HG03175 (cell line): ENCODE results near the gene IGSF9.

Source experiments
- ATAC-seq: cut with Tn5 transposase; IDR thresholded peaks from one replicate; pipeline ENCODE4 v1.9.1; 2021; ENCODE audit warnings: mild to moderate bottlenecking, moderate library complexity; ENCODE audit not compliant: unreplicated experiment

The IGSF9 gene

DNA sequence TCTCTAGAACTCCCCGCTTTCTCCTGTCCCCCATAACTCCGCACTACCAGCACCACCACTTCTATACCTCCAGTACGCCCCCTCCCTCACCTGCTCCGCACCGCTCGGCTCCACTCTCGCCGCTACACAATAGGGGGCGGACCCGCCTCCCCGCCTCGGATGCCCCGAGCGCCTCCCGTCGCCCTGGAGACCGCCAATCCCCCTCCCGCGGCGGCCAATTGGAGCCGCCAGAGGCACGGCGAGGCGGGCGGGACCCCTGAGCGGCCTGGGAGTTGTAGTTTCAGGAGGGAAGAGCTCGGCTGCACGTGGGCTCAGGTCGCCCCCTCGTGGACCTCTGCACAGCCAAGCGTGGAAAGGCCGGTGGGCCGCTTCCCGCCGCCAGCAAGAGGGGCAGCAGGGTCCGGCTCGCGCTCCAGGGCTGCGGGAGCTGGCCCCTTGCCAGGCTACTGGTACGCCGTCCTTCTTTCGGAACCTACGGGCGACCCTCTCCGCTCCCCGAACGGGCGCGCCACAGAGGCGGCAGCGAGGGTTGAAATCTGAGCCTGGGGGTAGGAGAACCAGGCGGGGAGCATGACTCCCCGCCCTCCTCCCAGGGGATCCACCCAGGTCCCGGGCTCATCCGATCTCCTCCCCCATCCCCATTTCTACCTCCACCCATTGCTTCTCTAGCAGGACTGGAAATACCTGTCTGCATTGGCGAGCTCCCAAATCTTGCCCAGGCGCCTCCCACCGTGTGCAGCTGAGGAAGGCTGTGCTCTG lies at the start of gene IGSF9:
TSS of gene IGSF9 (minus strand) at position 131 of the 759 bp plus-strand sequence. CDS start 2,159 bp downstream, outside the sequence.
- ATAC-seq = peak; percentile 54

DNA sequence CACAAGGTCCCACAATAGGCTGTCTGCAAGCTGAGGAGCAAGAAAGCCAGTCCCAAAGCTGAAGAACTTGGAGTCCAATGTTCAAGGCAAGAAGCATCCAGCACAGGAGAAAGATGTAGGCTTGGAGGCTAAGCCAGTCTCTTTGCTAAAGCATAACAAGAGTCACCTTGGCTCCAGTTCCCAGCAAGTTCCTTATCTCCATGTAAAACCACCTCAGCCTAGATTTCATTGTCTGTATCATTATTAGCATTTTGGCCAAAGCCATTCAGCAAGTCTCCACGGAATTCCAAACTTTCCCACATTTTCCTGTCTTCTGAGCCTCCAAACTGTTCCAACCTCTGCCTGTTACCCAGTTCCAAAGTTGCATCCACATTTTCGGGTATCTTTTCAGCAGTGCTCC lies 49.5 kb upstream of the IGSF9 start:
- no peak for ATAC-seq

DNA sequence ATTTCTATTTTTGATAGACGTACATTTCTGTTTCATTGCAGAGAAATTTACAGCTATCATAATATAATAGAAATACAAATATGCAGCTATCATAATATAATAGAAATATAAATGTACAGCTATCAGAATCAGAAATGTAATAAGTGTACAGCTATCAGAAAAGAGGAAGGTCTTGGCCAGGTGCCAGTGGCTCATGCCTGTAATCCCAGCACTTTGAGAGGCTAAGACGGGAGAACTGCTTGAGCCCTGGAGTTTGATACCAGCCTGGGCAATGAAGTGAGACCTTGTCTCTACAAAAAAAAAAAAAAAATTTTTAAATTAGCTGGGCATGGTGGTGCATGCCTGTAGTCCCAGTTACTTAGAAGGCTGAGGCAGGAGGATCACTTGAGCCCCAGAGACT lies 48.5 kb upstream of the IGSF9 start:
- ATAC-seq = no peak

GRCh38 chr1:159992161-159992560 lies 46.7 kb upstream of the IGSF9 start:
- no peak for ATAC-seq

GRCh38 chr1:159991513-159991912 lies 46.1 kb upstream of the IGSF9 start:
- ATAC-seq = no peak

DNA sequence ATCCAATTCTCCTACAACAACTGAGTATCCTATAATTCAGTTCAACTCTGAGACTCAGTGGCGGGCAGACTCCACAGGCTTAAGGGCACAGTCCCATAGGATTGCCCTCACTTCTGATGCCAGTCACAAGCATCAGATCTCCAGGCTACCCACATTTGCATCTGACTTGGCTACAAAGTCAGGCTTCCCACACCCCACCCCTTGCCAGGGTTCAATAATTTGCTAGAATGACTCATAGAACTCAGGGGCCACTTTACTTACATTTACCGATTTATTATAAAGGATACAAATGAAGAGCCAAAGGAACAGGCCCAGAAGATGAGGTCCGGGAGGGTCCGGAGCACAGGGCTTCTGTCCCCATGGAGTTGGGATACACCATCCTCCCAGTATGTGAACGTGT lies 44.6 kb upstream of the IGSF9 start:
- no peak for ATAC-seq

DNA sequence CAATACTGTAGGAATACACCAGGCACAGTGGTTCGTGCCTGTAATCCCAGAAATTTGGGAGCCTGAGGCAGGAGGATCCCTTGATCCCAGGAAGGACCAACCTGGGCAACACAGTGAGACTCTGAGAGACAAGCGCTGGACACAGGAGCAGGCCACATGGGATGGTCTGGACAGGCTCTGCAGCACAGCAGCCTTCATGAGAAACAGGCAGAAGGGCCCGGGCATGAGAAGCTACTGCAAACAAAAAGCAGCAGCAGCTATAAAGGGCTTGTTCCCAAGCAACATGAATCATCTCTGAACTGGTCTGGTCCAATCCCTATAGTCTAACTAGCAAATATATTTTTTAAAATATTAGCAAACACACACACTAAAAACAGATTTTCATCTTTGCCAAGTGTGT lies 44.2 kb upstream of the IGSF9 start:
- ATAC-seq = no peak

- no peak for ATAC-seq
Measured at GRCh38 chr1:159988006-159988405, 42.6 kb upstream of the IGSF9 start.

- ATAC-seq = no peak
Measured at GRCh38 chr1:159987186-159987585, 41.8 kb upstream of the IGSF9 start.

DNA sequence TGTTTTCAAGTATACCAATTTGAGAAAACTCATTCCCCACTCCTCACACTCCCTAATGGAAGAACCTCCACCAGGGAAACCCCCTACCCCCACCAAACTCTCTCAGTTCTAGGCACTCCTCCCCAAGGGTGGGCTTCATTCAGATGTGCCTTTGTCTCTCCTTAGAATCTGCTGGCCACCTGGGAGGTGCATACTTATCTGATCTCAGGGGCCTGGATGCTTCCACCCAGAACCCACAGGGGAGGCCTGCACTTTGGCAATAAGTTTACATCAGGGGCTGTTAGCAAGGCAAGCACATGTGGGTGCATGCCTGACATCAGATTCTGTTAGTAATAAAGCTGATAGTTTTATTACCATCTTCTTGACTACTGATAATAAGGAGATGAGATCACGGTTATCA lies 41.1 kb upstream of the IGSF9 start:
- ATAC-seq = no peak

GRCh38 chr1:159986093-159986492 lies 40.7 kb upstream of the IGSF9 start:
- no peak for ATAC-seq

DNA sequence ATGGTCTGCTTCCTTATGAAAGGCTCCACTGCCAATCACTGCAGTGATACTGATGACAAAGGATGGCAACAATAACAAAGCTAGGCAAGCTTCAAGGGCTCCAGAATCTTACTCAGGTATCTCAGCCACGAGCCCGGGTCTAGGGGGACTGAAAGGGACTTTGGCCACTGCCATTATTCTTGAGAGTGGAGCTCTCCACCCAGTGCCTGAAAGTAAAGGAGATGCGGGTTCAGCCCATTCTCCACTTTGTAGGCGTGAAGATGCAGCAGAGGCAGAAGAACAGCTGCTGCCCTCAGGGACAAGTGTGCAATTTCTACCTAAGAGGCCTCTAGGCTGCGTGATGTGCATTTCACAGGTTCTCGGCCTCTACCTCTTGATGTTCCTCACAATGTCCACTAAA lies 40.1 kb upstream of the IGSF9 start:
- ATAC-seq = no peak

DNA sequence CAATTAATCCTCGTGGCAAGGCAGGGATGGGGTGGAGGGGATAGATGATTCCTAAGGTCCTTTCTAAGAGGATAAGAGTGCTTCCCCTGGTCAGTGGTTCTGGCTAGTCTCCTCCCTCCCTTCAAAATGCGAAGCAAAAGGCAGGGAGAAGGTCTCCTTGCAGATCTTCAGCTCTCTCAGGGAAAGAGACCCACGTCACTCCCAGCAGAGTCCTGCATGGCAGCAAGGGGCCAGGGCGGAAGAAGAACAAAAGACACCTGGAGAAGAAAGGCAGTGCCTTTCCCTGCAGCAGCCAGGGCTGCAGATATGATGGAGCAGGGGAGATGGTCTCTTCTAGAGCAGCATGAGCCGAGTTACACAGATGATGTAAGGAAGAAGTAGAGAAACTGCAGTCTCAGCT lies 38.3 kb upstream of the IGSF9 start:
- no peak for ATAC-seq

DNA sequence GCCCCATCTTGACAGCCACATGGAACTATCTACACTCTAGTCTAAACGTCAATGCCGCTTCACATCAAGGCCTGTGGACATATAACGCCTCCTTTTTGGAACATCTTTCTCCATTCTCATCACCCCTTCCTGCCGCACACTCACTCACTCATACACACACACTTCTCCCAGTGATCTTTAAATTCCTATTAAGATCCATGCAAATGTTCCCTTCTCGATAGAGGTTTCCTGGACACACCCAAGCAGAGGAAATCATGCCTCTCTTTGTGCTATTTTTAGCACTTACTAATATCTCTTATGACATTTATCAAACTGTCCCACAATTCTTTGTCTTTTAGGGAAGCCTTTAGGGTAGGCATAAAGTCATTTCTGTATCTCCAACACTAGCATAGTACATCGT lies 36.9 kb upstream of the IGSF9 start:
- ATAC-seq = no peak

GRCh38 chr1:159981351-159982055 lies 36.1 kb upstream of the IGSF9 start:
- ATAC-seq = no peak

GRCh38 chr1:159980786-159981185 lies 35.4 kb upstream of the IGSF9 start:
- no peak for ATAC-seq

DNA sequence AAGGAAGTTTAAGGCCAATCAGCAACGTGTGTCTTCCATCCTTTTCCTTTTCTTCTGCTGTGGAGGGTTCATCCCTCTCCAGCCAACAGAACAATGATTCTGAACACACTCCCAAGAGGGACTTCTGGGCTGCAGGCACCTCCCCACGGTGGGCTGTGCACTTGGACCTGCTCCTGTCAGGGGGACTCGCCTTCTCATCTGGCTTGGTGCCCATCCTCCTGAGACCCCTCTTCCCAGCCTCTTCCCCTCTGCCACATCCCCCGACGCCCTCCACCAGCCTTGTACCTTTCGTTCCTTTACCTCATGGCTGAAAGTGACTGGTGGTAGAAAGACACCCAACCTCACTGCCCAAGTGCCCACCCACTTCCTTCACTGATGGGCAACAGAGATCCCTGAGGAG lies 34.7 kb upstream of the IGSF9 start:
- ATAC-seq = no peak

DNA sequence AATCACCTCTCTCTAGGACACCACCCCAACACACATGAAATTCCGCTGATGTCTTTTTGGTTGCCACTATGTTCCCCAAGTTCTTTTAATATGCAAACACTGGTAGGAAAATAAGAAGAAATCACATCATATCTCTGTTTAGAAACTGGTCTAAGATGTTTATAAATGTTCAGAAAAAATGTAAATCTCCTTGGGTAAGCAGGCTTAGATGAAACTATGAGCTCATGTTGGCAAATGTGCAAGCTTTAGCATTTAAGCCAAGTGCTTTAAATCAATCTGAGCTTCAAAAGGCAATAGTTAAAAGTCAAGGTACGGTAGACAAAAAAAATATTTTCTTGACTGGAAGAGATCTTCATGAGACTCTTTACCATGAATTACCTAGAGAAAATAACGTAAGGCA lies 33.8 kb upstream of the IGSF9 start:
- ATAC-seq = no peak

GRCh38 chr1:159978107-159978398 lies 32.6 kb upstream of the IGSF9 start:
- ATAC-seq = no peak

DNA sequence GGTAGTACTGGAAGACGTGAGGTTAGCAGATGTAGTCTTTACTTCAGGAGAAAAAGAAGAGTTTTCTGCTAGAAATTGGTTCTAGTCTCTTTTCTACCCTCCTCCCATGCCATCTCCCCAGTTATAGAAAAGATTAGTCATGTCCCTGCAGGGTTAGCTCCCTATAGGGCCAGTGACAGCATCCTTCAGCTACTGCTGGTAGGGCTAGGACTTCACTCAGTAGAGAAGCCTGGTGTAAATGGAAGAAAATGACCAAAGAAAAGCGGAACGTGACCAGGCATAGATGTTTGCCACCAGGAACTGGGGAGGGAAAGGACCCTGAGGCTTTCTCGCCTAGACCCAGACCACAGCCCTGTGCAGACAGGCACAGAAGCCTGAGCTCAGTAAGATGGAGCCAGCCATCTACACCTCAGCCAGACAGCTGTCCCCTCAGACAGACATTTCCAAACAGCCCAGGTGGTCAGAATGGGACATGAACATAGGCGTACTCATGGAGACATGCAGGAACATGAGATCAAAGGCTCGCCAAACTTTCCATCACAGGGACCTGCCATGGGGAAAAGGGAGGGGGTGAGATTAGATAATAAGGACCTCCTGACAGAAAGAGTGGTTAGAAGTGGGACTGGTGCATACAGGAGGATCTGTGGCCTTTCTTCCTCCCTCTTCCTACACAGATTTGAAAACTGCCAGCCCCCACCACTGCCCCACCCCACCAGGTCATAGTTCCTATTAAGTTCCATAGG lies 32.1 kb upstream of the IGSF9 start:
- no peak for ATAC-seq

- no peak for ATAC-seq
Measured at GRCh38 chr1:159974350-159974965, 29.0 kb upstream of the IGSF9 start.
